ENCODE data around the gene SLC9A9. TPM values are rescaled to one million over a fixed set of nuclear protein-coding genes. Genes with fewer than 3 reads are reported as not detected.
A peak's percentile ranks its signal among the peaks of the same experiment; 100 is the strongest.

Gene SLC9A9
- total RNA-seq, 1 experiment from 2014 or later: 1.5 TPM

- no peak for DNase-seq
- Mint-ChIP-seq H3K4me3 (ENCODE audit: low read depth, unreplicated experiment) (no peak overlapping the region), H3K27me3 (ENCODE audit: unreplicated experiment) (no peaks in the 10 kb centered on the region), H3K4me1 (ENCODE audit: low read depth, unreplicated experiment) (no peaks in the 10 kb centered on the region), H3K9me3 (ENCODE audit: low read depth, unreplicated experiment) (no peaks in the 10 kb centered on the region), H3K27ac (ENCODE audit: unreplicated experiment) (no peak overlapping the region), H3K36me3 (ENCODE audit: insufficient read depth, unreplicated experiment) (no peaks in the 10 kb centered on the region)
- TF ChIP-seq, protein P1, sequence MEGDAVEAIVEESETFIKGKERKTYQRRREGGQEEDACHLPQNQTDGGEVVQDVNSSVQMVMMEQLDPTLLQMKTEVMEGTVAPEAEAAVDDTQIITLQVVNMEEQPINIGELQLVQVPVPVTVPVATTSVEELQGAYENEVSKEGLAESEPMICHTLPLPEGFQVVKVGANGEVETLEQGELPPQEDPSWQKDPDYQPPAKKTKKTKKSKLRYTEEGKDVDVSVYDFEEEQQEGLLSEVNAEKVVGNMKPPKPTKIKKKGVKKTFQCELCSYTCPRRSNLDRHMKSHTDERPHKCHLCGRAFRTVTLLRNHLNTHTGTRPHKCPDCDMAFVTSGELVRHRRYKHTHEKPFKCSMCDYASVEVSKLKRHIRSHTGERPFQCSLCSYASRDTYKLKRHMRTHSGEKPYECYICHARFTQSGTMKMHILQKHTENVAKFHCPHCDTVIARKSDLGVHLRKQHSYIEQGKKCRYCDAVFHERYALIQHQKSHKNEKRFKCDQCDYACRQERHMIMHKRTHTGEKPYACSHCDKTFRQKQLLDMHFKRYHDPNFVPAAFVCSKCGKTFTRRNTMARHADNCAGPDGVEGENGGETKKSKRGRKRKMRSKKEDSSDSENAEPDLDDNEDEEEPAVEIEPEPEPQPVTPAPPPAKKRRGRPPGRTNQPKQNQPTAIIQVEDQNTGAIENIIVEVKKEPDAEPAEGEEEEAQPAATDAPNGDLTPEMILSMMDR (IDR thresholded peaks at IDR 0.05; ENCODE audit: unreplicated experiment): no peak
- no TSS peak for BruUV-seq (replicated peaks)
- intact Hi-C loops (cut with micrococcal nuclease; ENCODE audit: unreplicated experiment): loop anchor here (10.0 kb wide), 1 partner anchor 114 kb away; no protein-coding TSS in a partner anchor
- CTCF ChIA-PET: interaction anchor here (0.6 kb wide), 1 partner anchor 12 kb away, joined by 3 read pairs; no protein-coding TSS in a partner anchor
Measured at GRCh38 chr3:143888846-143889245, 40.6 kb upstream of the SLC9A9 start.

DNA sequence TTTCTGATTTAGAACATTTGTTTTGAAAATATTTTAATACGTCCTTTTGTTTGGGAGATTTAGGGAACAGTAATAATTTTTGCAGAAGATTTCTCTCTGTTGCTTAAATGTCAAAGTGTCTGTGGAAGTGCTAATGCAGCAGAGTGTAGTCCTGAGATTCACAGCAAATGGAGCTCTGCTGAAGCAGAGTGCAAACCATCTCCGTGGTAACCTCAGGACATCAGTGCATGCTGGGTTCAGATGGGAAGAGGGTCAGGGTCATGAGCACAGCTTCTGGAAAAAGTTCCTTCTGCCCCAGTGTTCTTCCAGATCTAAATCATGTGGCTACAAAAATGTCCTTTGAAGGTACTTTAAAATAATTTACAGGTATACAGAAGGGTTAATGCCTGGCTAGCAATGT, 39.9 kb upstream of the SLC9A9 start:
- Mint-ChIP-seq H3K9me3 (ENCODE audit: low read depth, unreplicated experiment) (no peaks in the 10 kb centered on the region), H3K36me3 (ENCODE audit: insufficient read depth, unreplicated experiment) (no peaks in the 10 kb centered on the region), H3K27ac (ENCODE audit: unreplicated experiment) (no peak overlapping the region), H3K4me3 (ENCODE audit: low read depth, unreplicated experiment) (no peak overlapping the region), H3K27me3 (ENCODE audit: unreplicated experiment) (no peaks in the 10 kb centered on the region), H3K4me1 (ENCODE audit: low read depth, unreplicated experiment) (no peaks in the 10 kb centered on the region)
- no TSS peak for BruUV-seq (replicated peaks)
- intact Hi-C loops (cut with micrococcal nuclease; ENCODE audit: unreplicated experiment): loop anchor here (10.0 kb wide), 1 partner anchor 113 kb away; no protein-coding TSS in a partner anchor
- DNase-seq: no peak
- CTCF ChIA-PET: no interaction called here
- TF ChIP-seq, protein P1 (IDR thresholded peaks at IDR 0.05; ENCODE audit: unreplicated experiment): no peak

DNA sequence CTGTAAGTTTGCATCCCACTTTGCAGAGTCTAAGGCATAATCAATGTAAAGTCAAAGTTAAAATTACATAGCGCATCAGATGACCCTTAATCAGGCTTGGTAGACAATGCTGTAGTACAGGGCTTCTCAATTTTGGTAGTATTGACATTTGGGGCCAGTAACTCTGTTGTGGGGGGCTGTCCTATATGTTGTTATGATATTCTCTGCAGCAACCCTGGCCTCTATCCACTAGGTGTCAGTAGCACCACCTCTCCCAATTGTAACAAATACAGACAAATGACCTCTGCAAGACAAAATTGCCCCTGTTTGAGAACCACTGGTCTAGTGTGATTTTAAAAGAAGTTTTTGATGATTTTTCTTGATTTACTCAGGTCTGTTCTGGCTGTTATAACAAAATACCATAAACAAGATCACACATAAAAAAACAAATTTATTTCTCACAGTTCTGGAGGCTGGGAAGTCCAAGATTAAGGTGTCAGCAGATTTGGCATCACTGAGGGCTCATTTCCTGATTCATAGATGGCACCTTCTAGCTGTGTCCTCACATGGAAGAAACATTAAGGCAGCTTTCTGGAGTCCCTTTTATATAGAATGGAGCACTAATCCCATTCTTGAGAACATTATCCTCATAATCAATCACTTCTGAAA, 37.6 kb upstream of the SLC9A9 start:
- H3K27me3 Mint-ChIP-seq (ENCODE audit: unreplicated experiment): no peaks in the 10 kb centered on the region
- H3K27ac Mint-ChIP-seq (ENCODE audit: unreplicated experiment): no peak overlapping the region
- TF ChIP-seq, protein P1 (IDR thresholded peaks at IDR 0.05; ENCODE audit: unreplicated experiment): peak; percentile 88
- BruUV-seq (replicated peaks): no TSS peak
- CTCF ChIA-PET: interaction anchor here (0.7 to 2.4 kb wide), 3 partner anchors 16 to 86 kb away, joined by 4 to 6 read pairs (median 6); partner anchors contain the start of gene DIPK2A
- intact Hi-C loops (cut with micrococcal nuclease; ENCODE audit: unreplicated experiment): loop anchor here (10.0 kb wide), 1 partner anchor 111 kb away; no protein-coding TSS in a partner anchor
- no peaks in the 10 kb centered on the region for H3K4me1 Mint-ChIP-seq (ENCODE audit: low read depth, unreplicated experiment)
- H3K36me3 Mint-ChIP-seq (ENCODE audit: insufficient read depth, unreplicated experiment): no peaks in the 10 kb centered on the region
- peak; percentile 53 for DNase-seq
- no peak overlapping the region for H3K4me3 Mint-ChIP-seq (ENCODE audit: low read depth, unreplicated experiment)
- no peaks in the 10 kb centered on the region for H3K9me3 Mint-ChIP-seq (ENCODE audit: low read depth, unreplicated experiment)

DNA sequence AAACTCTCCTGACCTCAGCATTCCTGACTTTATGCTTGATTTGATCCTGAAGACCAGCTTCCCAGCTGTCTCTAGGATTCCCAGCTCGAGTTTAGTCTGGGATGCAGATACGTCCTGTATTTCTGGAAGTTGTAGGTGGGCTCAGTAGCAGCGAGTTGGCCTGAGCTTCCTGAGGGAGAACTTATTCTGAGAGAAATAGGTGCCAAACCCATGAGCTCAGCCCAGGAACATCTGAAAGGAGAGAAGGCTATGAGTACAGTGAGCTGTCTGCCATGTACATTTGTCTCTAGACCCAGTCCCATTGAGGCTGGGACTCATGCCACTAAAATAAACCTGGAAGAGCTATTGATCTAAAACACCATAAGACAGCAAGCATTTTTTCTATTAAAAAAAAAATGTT, 36.6 kb upstream of the SLC9A9 start:
- H3K36me3 Mint-ChIP-seq (ENCODE audit: insufficient read depth, unreplicated experiment): no peaks in the 10 kb centered on the region
- BruUV-seq (replicated peaks): no TSS peak
- DNase-seq: no peak
- H3K27ac Mint-ChIP-seq (ENCODE audit: unreplicated experiment): no peak overlapping the region
- no peaks in the 10 kb centered on the region for H3K4me1 Mint-ChIP-seq (ENCODE audit: low read depth, unreplicated experiment)
- CTCF ChIA-PET: interaction anchor here (0.7 to 2.4 kb wide), 3 partner anchors 15 to 87 kb away, joined by 4 to 6 read pairs (median 6); partner anchors contain the start of gene DIPK2A
- H3K4me3 Mint-ChIP-seq (ENCODE audit: low read depth, unreplicated experiment): no peak overlapping the region
- H3K9me3 Mint-ChIP-seq (ENCODE audit: low read depth, unreplicated experiment): no peaks in the 10 kb centered on the region
- TF ChIP-seq, protein P1 (IDR thresholded peaks at IDR 0.05; ENCODE audit: unreplicated experiment): no peak
- intact Hi-C loops (cut with micrococcal nuclease; ENCODE audit: unreplicated experiment): loop anchor here (10.0 kb wide), 1 partner anchor 110 kb away; no protein-coding TSS in a partner anchor
- no peaks in the 10 kb centered on the region for H3K27me3 Mint-ChIP-seq (ENCODE audit: unreplicated experiment)

Data from Calu3 (cell line).